Measurements from ENCODE around the gene GRAP.

The GRAP gene

DNA sequence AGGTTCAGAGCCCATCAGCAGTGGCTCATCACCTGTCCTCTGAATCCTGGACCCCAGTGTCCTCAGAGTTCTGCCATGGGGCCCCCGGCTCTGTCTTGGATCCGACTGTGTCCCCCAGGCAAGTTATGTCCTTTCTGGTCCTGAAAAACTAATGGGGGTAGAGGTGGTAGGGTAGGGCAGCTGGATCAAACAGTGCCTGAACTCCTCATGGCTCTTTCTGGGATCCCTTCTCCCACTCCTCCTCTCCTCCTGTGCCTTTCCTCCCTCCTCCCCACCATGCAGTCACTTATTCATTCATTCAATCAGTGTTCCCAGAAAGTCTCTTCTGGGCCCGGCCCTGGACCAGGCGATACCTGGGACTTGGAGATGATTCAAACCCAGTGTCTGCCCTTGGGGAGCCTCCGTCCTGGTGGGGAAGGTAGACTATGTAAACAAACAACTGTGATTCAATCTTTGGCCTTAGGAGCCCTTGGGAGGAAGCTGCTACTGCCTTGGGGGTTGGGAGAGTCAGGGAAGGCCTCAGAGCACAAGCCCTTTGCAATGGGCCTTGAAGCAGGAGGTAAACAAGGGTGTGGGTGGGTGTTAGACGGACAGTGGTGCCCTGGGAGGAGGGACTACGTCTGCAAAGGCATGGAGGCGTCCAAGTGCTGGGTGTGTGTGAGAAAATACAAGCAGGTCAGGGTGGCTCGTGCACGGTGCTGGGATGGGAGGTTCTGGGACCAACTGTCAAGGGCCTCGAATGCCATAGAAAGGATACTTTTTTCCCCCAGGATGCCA lies 35.8 kb downstream of the GRAP start:
- no peak overlapping the region for H3K27ac ChIP-seq
- no peak overlapping the region for H3K4me3 ChIP-seq (ENCODE audit: low read depth, low read length)
- no peaks in the 10 kb centered on the region for H3K36me3 ChIP-seq
- H3K9me3 ChIP-seq (ENCODE audit: severe bottlenecking) = peaks cover 4% of the 10 kb centered on the region
- TF ChIP-seq, protein P1, sequence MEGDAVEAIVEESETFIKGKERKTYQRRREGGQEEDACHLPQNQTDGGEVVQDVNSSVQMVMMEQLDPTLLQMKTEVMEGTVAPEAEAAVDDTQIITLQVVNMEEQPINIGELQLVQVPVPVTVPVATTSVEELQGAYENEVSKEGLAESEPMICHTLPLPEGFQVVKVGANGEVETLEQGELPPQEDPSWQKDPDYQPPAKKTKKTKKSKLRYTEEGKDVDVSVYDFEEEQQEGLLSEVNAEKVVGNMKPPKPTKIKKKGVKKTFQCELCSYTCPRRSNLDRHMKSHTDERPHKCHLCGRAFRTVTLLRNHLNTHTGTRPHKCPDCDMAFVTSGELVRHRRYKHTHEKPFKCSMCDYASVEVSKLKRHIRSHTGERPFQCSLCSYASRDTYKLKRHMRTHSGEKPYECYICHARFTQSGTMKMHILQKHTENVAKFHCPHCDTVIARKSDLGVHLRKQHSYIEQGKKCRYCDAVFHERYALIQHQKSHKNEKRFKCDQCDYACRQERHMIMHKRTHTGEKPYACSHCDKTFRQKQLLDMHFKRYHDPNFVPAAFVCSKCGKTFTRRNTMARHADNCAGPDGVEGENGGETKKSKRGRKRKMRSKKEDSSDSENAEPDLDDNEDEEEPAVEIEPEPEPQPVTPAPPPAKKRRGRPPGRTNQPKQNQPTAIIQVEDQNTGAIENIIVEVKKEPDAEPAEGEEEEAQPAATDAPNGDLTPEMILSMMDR (IDR thresholded peaks at IDR 0.05; ENCODE audit: low read depth, low read length) = no peak
- DNase-seq = no peak
- no peaks in the 10 kb centered on the region for H3K27me3 ChIP-seq (ENCODE audit: insufficient read depth, low read depth, severe bottlenecking)

- Histone ChIP-seq H3K9me3 (ENCODE audit: severe bottlenecking) (peaks cover 4% of the 10 kb centered on the region), H3K27me3 (ENCODE audit: insufficient read depth, low read depth, severe bottlenecking) (no peaks in the 10 kb centered on the region), H3K36me3 (no peaks in the 10 kb centered on the region), H3K27ac (no peak overlapping the region), H3K4me3 (ENCODE audit: low read depth, low read length) (no peak overlapping the region)
- TF ChIP-seq, protein P1 (IDR thresholded peaks at IDR 0.05; ENCODE audit: low read depth, low read length) = no peak
- no peak for DNase-seq
Measured at GRCh38 chr17:19009970-19010369, 36.8 kb downstream of the GRAP start.

- TF ChIP-seq, protein P1 (IDR thresholded peaks at IDR 0.05; ENCODE audit: low read depth, low read length) = no peak
- Histone ChIP-seq H3K9me3 (ENCODE audit: severe bottlenecking) (peaks cover 4% of the 10 kb centered on the region), H3K4me3 (ENCODE audit: low read depth, low read length) (no peak overlapping the region), H3K27ac (no peak overlapping the region), H3K27me3 (ENCODE audit: insufficient read depth, low read depth, severe bottlenecking) (no peaks in the 10 kb centered on the region), H3K36me3 (no peaks in the 10 kb centered on the region)
- DNase-seq = no peak
Measured at GRCh38 chr17:19006698-19007097, 40.1 kb downstream of the GRAP start.

DNA sequence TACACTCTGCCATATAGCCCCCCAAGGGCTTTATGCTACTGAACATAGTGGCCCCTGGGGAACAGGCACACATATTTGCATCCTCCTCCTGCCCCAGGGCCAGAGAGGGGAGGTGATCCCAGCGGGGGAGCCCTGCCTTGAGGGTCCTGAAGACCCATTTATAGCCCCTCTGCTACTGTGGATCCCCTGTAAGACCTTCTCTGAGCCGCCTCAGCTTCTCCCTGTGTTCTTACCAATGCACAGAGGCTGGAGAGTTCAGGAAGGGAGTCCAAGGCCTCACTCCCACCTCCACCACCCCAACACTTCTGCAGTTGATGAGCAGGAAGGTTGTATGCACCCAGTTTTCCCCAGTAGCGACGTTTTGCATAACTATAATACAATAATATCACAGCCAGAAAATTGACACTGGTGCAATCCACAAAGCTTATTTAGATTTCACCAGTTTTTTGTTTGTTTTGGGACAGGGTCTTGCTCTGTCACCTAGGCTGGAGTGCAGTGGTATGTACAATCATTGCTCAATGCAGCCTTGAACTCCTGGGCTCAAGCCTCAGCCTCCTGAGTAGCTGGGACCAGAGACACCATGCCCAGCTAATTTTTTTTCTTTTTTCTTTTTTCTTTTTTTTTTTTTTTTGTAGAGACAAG lies 40.8 kb downstream of the GRAP start:
- no peak overlapping the region for H3K4me3 ChIP-seq (ENCODE audit: low read depth, low read length)
- TF ChIP-seq, protein P1 (IDR thresholded peaks at IDR 0.05; ENCODE audit: low read depth, low read length) = no peak
- H3K9me3 ChIP-seq (ENCODE audit: severe bottlenecking) = peaks cover 4% of the 10 kb centered on the region
- DNase-seq = no peak
- no peak overlapping the region for H3K27ac ChIP-seq
- H3K27me3 ChIP-seq (ENCODE audit: insufficient read depth, low read depth, severe bottlenecking) = no peaks in the 10 kb centered on the region
- no peaks in the 10 kb centered on the region for H3K36me3 ChIP-seq

- TF ChIP-seq, protein P1 (IDR thresholded peaks at IDR 0.05; ENCODE audit: low read depth, low read length) = no peak
- peaks cover 4% of the 10 kb centered on the region for H3K9me3 ChIP-seq (ENCODE audit: severe bottlenecking)
- no peak overlapping the region for H3K27ac ChIP-seq
Measured at GRCh38 chr17:19005137-19005773, 41.5 kb downstream of the GRAP start.

More at GRCh38 chr17:19005137-19005773, 41.5 kb downstream of the GRAP start:
- H3K4me3 ChIP-seq (ENCODE audit: low read depth, low read length) = no peak overlapping the region
- no peaks in the 10 kb centered on the region for H3K36me3 ChIP-seq
- DNase-seq = no peak
- no peaks in the 10 kb centered on the region for H3K27me3 ChIP-seq (ENCODE audit: insufficient read depth, low read depth, severe bottlenecking)

Data from WERI-Rb-1 (cell line).